ENCODE data around the gene C1QTNF1.
"Not testable (repeated sequence)": the region's sequence is repeated elsewhere in the genome, so short reads cannot be mapped to it uniquely, and the experiment has no call there.

DNA sequence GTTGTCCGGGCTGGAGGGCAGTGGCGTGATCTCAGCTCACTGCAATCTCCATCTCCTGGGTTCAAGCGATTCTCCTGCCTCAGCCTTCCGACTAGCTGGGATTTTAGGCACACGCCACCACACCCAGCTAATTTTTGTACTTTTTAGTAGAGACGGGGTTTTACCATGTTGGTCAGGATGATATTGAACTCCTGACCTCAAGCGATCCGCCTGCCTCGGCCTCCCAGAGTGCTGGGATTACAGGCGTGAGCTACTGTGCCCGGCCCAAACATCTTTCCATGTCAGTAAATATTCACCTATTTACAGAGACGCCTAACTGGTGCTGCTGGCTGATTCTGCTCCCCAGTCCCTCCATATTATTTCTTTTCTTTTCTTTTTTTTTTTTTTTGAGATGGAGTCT, 6.7 kb downstream of the C1QTNF1 start:
- not testable (repeated sequence) for TF ChIP-seq POLR2AphosphoS5, POU2F2 (IDR thresholded peaks at IDR 0.05; ENCODE audit: low read depth, low read length)

Measured in GM12891 (cell line).